PC-9 (cell line): ENCODE results near the gene AUTS2. TPM values are rescaled to one million over a fixed set of nuclear protein-coding genes. Genes with fewer than 3 reads are reported as not detected.

Source experiments
- BruUV-seq: library from RNA; stranded (reverse); fragments of 400-500 nt; replicated peaks from 2 replicates; lab custom pipeline; 2021; lab: Mats Ljungman, UMichigan
- CTCF ChIA-PET: fragments of 300-600 bp; sonication (Branson Sonifier 250); formaldehyde crosslinking; loops from one replicate; lab custom pipeline; 2022; ENCODE audit warnings: antibody characterized with exemption; lab: Charles Lee
- POLR2A ChIA-PET: fragments of 300-600 bp; sonication (Branson Sonifier 250); formaldehyde crosslinking; loops from one replicate; lab custom pipeline; 2022; ENCODE audit warnings: antibody characterized with exemption; ENCODE audit not compliant: unreplicated experiment; lab: Charles Lee
- DNase-seq, 2 experiments: peaks; one replicate each; pipeline versions ENCODE4 v3.0.0 to v3.0.0-alpha.2; 2015 to 2022; ENCODE audit warnings: mixed read lengths in 1 of 2
- H2AFZ ChIP-seq: fragments of 200-600 bp; sonication (generic); 2 replicates; pipeline ENCODE4 v1.8.1; 2017; ENCODE audit warnings: antibody characterized with exemption
- H3F3A ChIP-seq: fragments of 200-600 bp; sonication (generic); 2 replicates; pipeline ENCODE4 v1.8.1; 2017; ENCODE audit warnings: antibody characterized with exemption, mild to moderate bottlenecking, low read depth; ENCODE audit not compliant: insufficient read depth
- H3K27ac ChIP-seq: fragments of 200-600 bp; sonication (generic); 2 replicates; pipeline ENCODE4 v1.6.1; 2016; ENCODE audit warnings: mixed run types
- H3K27me3 ChIP-seq: fragments of 200-600 bp; sonication (generic); 2 replicates; pipeline ENCODE4 v1.6.1; 2016; ENCODE audit warnings: low read depth, mixed run types; ENCODE audit not compliant: insufficient read depth
- H3K36me3 ChIP-seq: fragments of 200-600 bp; sonication (generic); 2 replicates; pipeline ENCODE4 v1.6.1; 2016; ENCODE audit warnings: low read depth, mixed run types
- H3K4me1 ChIP-seq: fragments of 200-600 bp; sonication (generic); replicated peaks from 2 replicates; pipeline ENCODE4 v1.6.1; 2016; ENCODE audit warnings: mixed run types; ENCODE audit not compliant: insufficient read depth
- H3K4me2 ChIP-seq: fragments of 200-600 bp; sonication (generic); 2 replicates; pipeline ENCODE4 v1.6.1; 2017; ENCODE audit warnings: mixed run types
- H3K4me3 ChIP-seq: fragments of 200-600 bp; sonication (generic); 2 replicates; pipeline ENCODE4 v1.6.1; 2016; ENCODE audit warnings: mixed run types
- H3K79me2 ChIP-seq: fragments of 200-600 bp; sonication (generic); 2 replicates; pipeline ENCODE4 v1.6.1; 2017; ENCODE audit warnings: low read depth, mixed run types
- H3K9me2 ChIP-seq: fragments of 200-600 bp; sonication (generic); 2 replicates; pipeline ENCODE4 v1.8.1; 2017; ENCODE audit warnings: mild to moderate bottlenecking; ENCODE audit not compliant: insufficient read depth
- H3K9me3 ChIP-seq: fragments of 200-600 bp; sonication (generic); 2 replicates; pipeline ENCODE4 v1.8.1; 2016; ENCODE audit warnings: low read depth; ENCODE audit not compliant: insufficient read depth
- H4K20me1 ChIP-seq: fragments of 200-600 bp; sonication (generic); 2 replicates; pipeline ENCODE4 v1.8.1; 2017; ENCODE audit not compliant: insufficient read depth
- EZH2 ChIP-seq: fragments of 200-600 bp; sonication (generic); IDR thresholded peaks from 2 replicates; pipeline ENCODE4 v1.8.0; 2017; ENCODE audit warnings: antibody characterized with exemption, low read depth
- intact Hi-C: fragments of 100-400 bp; cut with micrococcal nuclease; formaldehyde crosslinking; loops from one replicate; pipeline ENCODE4 v1.10.0; 2022; ENCODE audit not compliant: unreplicated experiment
- total RNA-seq: library from RNA; stranded (reverse); gene quantifications from 2 replicates; pipeline ENCODE4 v1.2.3, GENCODE V29; 2021
- TF ChIP-seq, protein P1 (sequence below): fragments of 200-600 bp; sonication (generic); conservative IDR thresholded peaks from 2 replicates; pipeline ENCODE4 v1.6.1; 2017; ENCODE audit warnings: mixed run types, antibody characterized with exemption, mild to moderate bottlenecking, moderate library complexity

Gene AUTS2
- total RNA-seq, 1 experiment from 2014 or later: not detected

GRCh38 chr7:70456719-70457118, 858.4 kb downstream of the AUTS2 start:
- Histone ChIP-seq H2AFZ (no peak overlapping the region), H4K20me1 (no peaks in the 10 kb centered on the region), H3K4me1 (no peaks in the 10 kb centered on the region), H3F3A (no peaks in the 10 kb centered on the region), H3K9me3 (no peaks in the 10 kb centered on the region), H3K36me3 (no peaks in the 10 kb centered on the region), H3K4me3 (no peak overlapping the region), H3K27me3 (peaks cover 52% of the 10 kb centered on the region), H3K4me2 (no peak overlapping the region), H3K27ac (no peak overlapping the region), H3K79me2 (no peaks in the 10 kb centered on the region), H3K9me2 (no peaks in the 10 kb centered on the region)
- DNase-seq: no peak
- TF ChIP-seq, protein P1, sequence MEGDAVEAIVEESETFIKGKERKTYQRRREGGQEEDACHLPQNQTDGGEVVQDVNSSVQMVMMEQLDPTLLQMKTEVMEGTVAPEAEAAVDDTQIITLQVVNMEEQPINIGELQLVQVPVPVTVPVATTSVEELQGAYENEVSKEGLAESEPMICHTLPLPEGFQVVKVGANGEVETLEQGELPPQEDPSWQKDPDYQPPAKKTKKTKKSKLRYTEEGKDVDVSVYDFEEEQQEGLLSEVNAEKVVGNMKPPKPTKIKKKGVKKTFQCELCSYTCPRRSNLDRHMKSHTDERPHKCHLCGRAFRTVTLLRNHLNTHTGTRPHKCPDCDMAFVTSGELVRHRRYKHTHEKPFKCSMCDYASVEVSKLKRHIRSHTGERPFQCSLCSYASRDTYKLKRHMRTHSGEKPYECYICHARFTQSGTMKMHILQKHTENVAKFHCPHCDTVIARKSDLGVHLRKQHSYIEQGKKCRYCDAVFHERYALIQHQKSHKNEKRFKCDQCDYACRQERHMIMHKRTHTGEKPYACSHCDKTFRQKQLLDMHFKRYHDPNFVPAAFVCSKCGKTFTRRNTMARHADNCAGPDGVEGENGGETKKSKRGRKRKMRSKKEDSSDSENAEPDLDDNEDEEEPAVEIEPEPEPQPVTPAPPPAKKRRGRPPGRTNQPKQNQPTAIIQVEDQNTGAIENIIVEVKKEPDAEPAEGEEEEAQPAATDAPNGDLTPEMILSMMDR: no peak
- ChIA-PET CTCF (no interaction called here), POLR2A (no interaction called here)
- intact Hi-C loops: no loop called here
- BruUV-seq: no TSS peak

DNA sequence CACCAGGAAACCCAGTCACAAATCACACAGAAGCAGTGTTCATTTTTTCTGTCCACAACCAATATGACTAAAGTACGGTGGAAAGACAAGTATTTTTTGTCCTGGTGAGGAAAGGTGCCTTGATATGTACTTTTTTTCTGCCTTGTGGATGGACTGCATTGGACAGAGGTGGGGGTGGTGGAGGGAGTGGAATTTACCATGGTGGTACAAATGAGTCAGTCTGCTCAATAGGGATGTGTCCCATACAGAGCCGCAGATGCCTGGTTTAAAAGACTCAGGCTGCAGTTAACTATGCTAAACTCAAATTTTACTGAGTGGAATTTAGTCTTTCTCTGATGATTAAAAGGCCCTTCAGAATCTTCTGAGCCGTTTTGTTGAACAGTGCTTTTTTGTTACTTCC, 859.2 kb downstream of the AUTS2 start:
- DNase-seq: no peak
- no TSS peak for BruUV-seq
- H3K36me3 ChIP-seq: no peaks in the 10 kb centered on the region
- H3K4me2 ChIP-seq: no peak overlapping the region
- H3F3A ChIP-seq: no peaks in the 10 kb centered on the region
- no peaks in the 10 kb centered on the region for H3K79me2 ChIP-seq
- intact Hi-C loops: no loop called here
- no peak overlapping the region for H2AFZ ChIP-seq
- no peak overlapping the region for H3K4me3 ChIP-seq
- TF ChIP-seq EZH2: no peak
- TF ChIP-seq, protein P1: no peak
- peaks cover 47% of the 10 kb centered on the region for H3K27me3 ChIP-seq
- H3K9me2 ChIP-seq: no peaks in the 10 kb centered on the region
- POLR2A ChIA-PET: no interaction called here
- H3K9me3 ChIP-seq: no peaks in the 10 kb centered on the region
- CTCF ChIA-PET: no interaction called here
- H4K20me1 ChIP-seq: no peaks in the 10 kb centered on the region
- H3K4me1 ChIP-seq: no peaks in the 10 kb centered on the region
- H3K27ac ChIP-seq: no peak overlapping the region

GRCh38 chr7:70457883-70458680, 859.8 kb downstream of the AUTS2 start:
- Histone ChIP-seq H3K9me2 (no peaks in the 10 kb centered on the region), H3K4me2 (no peak overlapping the region)
- POLR2A ChIA-PET: no interaction called here

More at GRCh38 chr7:70457883-70458680, 859.8 kb downstream of the AUTS2 start:
- H3K36me3 ChIP-seq: no peaks in the 10 kb centered on the region
- no peaks in the 10 kb centered on the region for H4K20me1 ChIP-seq
- intact Hi-C loops: no loop called here
- H3K27ac ChIP-seq: no peak overlapping the region
- H3F3A ChIP-seq: no peaks in the 10 kb centered on the region
- CTCF ChIA-PET: no interaction called here
- no peaks in the 10 kb centered on the region for H3K9me3 ChIP-seq
- no peak for DNase-seq
- no peak for TF ChIP-seq EZH2
- TF ChIP-seq, protein P1: no peak
- H3K4me3 ChIP-seq: no peak overlapping the region
- BruUV-seq: no TSS peak
- no peak overlapping the region for H2AFZ ChIP-seq
- no peaks in the 10 kb centered on the region for H3K4me1 ChIP-seq
- H3K27me3 ChIP-seq: peaks cover 41% of the 10 kb centered on the region
- H3K79me2 ChIP-seq: no peaks in the 10 kb centered on the region
